Measurements from ENCODE around the gene RHEB. TPM values are rescaled to one million over a fixed set of nuclear protein-coding genes. Genes with fewer than 3 reads are reported as not detected.

Gene RHEB
- total RNA-seq, 1 donor from 2014 or later: 103 TPM

DNA sequence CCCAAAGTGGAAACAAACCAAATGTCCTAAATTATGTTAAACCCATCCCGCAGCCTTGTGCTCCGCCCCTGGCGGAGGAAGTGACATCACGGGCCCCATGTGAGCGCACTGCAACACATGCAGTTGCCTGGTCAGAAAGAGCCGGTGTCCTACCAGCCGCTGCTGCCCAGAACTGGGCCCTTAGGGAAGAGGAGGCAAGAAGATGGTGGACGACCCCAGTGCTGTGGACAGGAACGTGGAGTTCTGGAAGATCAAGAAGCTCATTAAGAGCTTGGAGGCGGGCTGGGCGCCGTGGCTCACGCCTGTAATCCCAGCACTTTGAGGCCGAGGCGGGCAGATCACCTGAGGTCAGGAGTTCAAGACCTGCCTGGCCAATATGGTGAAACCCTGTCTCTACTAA lies 18.0 kb downstream of the RHEB start:
- intact Hi-C loops (cut with DNase I): no loop called here
- Histone ChIP-seq H3K27me3 (no peaks in the 10 kb centered on the region), H3K4me3 (no peak overlapping the region), H3K36me3 (no peaks in the 10 kb centered on the region), H3K9me3 (no peaks in the 10 kb centered on the region), H3K4me1 (peaks cover 16% of the 10 kb centered on the region), H3K27ac (no peak overlapping the region)
- DNase-seq (no peak), ATAC-seq (no peak)
- TF ChIP-seq, protein P1, sequence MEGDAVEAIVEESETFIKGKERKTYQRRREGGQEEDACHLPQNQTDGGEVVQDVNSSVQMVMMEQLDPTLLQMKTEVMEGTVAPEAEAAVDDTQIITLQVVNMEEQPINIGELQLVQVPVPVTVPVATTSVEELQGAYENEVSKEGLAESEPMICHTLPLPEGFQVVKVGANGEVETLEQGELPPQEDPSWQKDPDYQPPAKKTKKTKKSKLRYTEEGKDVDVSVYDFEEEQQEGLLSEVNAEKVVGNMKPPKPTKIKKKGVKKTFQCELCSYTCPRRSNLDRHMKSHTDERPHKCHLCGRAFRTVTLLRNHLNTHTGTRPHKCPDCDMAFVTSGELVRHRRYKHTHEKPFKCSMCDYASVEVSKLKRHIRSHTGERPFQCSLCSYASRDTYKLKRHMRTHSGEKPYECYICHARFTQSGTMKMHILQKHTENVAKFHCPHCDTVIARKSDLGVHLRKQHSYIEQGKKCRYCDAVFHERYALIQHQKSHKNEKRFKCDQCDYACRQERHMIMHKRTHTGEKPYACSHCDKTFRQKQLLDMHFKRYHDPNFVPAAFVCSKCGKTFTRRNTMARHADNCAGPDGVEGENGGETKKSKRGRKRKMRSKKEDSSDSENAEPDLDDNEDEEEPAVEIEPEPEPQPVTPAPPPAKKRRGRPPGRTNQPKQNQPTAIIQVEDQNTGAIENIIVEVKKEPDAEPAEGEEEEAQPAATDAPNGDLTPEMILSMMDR (IDR thresholded peaks at IDR 0.05): no peak

DNA sequence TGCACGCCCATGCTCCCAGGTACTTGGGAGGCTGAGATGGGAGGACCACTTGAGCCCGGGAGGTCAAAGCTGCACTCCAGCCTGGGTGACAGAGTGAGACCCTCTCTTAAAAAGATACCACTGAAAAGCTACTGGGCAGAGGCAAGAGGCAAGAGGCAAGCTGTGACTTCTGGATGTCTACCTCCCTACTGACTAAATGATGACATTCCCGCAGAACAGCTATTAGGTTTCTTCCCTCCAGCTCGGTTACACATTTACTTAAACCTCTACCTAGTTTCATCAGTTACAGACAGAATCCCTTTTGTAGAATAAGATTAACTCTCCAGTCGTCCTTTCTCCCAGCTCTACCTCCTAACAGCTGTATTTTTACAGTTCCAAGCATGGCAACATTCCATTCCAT lies 21.2 kb downstream of the RHEB start:
- no peaks in the 10 kb centered on the region for H3K27me3 ChIP-seq
- no peak overlapping the region for H3K27ac ChIP-seq
- peaks cover 10% of the 10 kb centered on the region for H3K4me1 ChIP-seq
- ATAC-seq (no peak), DNase-seq (no peak)
- TF ChIP-seq, protein P1 (IDR thresholded peaks at IDR 0.05): no peak
- no peaks in the 10 kb centered on the region for H3K9me3 ChIP-seq
- intact Hi-C loops (cut with DNase I): no loop called here
- no peak overlapping the region for H3K4me3 ChIP-seq
- H3K36me3 ChIP-seq: no peaks in the 10 kb centered on the region

- DNase-seq (no peak), ATAC-seq (no peak)
- H3K9me3 ChIP-seq: no peaks in the 10 kb centered on the region
- TF ChIP-seq, protein P1 (IDR thresholded peaks at IDR 0.05): no peak
- intact Hi-C loops (cut with DNase I): no loop called here
- H3K36me3 ChIP-seq: no peaks in the 10 kb centered on the region
- peaks cover 6% of the 10 kb centered on the region for H3K4me1 ChIP-seq
- no peak overlapping the region for H3K4me3 ChIP-seq
- H3K27ac ChIP-seq: no peak overlapping the region
- H3K27me3 ChIP-seq: no peaks in the 10 kb centered on the region
These were observed 22.3 kb downstream of the RHEB start for GRCh38 chr7:151497306-151497871.

DNA sequence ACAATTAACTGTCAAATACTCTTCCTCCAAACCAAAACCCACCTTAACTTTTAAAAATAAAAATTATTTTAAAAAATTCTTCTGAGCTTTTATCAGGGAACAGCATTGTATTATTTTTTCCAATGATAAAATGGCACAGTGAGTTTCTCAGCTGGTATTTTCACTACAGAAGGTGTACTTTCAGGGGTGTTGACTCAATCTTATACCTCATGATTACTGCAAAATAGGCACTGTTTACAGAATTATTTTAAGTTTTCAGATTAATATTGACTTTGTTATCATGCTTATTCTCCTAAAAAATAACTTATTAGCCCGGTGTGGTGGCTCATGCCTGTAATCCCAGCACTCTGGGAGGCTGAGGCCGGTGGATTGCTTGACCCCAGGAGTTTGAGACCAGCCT lies 24.3 kb downstream of the RHEB start:
- intact Hi-C loops (cut with DNase I): no loop called here
- DNase-seq (no peak), ATAC-seq (no peak)
- no peaks in the 10 kb centered on the region for H3K27me3 ChIP-seq
- H3K27ac ChIP-seq: no peak overlapping the region
- TF ChIP-seq, protein P1 (IDR thresholded peaks at IDR 0.05): no peak
- H3K4me1 ChIP-seq: peaks cover 18% of the 10 kb centered on the region
- no peaks in the 10 kb centered on the region for H3K9me3 ChIP-seq
- H3K4me3 ChIP-seq: no peak overlapping the region
- peaks cover 6% of the 10 kb centered on the region for H3K36me3 ChIP-seq

- ATAC-seq (peak; percentile 51), DNase-seq (no peak)
- TF ChIP-seq, protein P1 (IDR thresholded peaks at IDR 0.05): no peak
- no peaks in the 10 kb centered on the region for H3K27me3 ChIP-seq
- peaks cover 14% of the 10 kb centered on the region for H3K36me3 ChIP-seq
- no peak overlapping the region for H3K4me3 ChIP-seq
- H3K27ac ChIP-seq: peak overlapping the region; percentile 11
- H3K9me3 ChIP-seq: no peaks in the 10 kb centered on the region
- intact Hi-C loops (cut with DNase I): no loop called here
- H3K4me1 ChIP-seq: peaks cover 25% of the 10 kb centered on the region
These were observed 25.1 kb downstream of the RHEB start for GRCh38 chr7:151494298-151495284.

Data from upper lobe of right lung (tissue), 1 donor.